ENCODE data around the gene KIFAP3.

The KIFAP3 gene

GRCh38 chr1:170085091-170085490 is 10.6 kb upstream of the KIFAP3 start:
- TF ChIP-seq CTCF (IDR thresholded peaks at IDR 0.05), result no peak

GRCh38 chr1:170078610-170079189 is 4.2 kb upstream of the KIFAP3 start:
- TF ChIP-seq CTCF (IDR thresholded peaks at IDR 0.05), result no peak

GRCh38 chr1:170077926-170078325 is 3.4 kb upstream of the KIFAP3 start:
- TF ChIP-seq CTCF (IDR thresholded peaks at IDR 0.05), result no peak

GRCh38 chr1:170076199-170076598 is 1.7 kb upstream of the KIFAP3 start:
- no peak for TF ChIP-seq CTCF (IDR thresholded peaks at IDR 0.05)

GRCh38 chr1:170075186-170075585 is 691 bp upstream of the KIFAP3 start:
- TF ChIP-seq CTCF (IDR thresholded peaks at IDR 0.05), result no peak

- TF ChIP-seq CTCF (IDR thresholded peaks at IDR 0.05), result no peak
Measured at GRCh38 chr1:170073893-170074249, 624 bp downstream of the KIFAP3 start.

- no peak for TF ChIP-seq CTCF (IDR thresholded peaks at IDR 0.05)
Measured at GRCh38 chr1:170071378-170071777, 3.1 kb downstream of the KIFAP3 start.

GRCh38 chr1:170068923-170069322 is 5.6 kb downstream of the KIFAP3 start:
- TF ChIP-seq CTCF (IDR thresholded peaks at IDR 0.05), result no peak
